Measurements from ENCODE around the gene CLASRP.
A peak's percentile ranks its signal among the peaks of the same experiment; 100 is the strongest.

Gene CLASRP

DNA sequence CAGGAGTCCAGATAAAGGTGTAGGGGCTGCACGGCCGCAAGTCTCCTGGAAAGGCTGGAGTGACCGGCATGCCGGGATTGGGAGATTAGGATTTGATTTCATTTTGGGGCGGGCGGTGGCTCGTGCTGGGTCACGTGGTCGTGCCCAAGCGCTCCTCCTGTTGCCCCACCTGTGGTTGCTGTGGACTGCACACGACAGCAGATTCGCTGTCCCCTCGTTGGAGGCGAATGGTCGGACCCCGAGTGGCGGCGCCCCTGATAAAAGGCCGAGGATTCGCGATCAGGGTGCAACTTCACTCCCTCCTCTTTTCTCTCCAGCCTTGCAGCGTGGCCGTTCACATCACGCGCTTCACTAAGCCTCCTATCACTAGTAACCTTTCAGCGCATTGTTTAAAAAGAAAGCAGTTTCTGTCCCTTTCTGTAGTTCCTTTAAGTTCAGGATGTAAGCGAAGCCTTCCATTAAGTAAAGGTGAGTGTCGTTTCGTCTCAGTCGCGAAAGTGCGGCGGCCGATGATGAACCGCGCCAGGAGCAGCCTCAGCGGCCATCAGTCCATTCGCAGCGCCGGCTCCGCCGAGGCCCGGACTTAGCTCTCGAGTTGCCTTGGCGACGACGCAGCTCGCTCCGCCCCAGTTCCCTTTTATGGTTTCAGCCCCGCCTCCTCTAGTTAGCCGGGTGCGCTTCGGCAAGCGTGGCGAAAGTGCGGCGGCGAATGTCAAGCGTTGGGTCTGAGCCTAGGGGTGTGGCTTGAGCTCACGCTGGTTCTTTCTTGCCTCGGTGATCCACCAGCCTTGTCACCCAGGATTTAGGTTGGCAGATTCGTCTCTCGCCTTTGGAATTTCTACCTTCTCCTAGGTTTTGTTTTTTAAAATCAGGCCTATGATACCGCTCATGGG is 52.4 kb downstream of the CLASRP start:
- peak overlapping the region; percentile 92 for H3K4me3 ChIP-seq (replicated peaks; ENCODE audit: low read depth, low read length)
- TF ChIP-seq, protein P1, sequence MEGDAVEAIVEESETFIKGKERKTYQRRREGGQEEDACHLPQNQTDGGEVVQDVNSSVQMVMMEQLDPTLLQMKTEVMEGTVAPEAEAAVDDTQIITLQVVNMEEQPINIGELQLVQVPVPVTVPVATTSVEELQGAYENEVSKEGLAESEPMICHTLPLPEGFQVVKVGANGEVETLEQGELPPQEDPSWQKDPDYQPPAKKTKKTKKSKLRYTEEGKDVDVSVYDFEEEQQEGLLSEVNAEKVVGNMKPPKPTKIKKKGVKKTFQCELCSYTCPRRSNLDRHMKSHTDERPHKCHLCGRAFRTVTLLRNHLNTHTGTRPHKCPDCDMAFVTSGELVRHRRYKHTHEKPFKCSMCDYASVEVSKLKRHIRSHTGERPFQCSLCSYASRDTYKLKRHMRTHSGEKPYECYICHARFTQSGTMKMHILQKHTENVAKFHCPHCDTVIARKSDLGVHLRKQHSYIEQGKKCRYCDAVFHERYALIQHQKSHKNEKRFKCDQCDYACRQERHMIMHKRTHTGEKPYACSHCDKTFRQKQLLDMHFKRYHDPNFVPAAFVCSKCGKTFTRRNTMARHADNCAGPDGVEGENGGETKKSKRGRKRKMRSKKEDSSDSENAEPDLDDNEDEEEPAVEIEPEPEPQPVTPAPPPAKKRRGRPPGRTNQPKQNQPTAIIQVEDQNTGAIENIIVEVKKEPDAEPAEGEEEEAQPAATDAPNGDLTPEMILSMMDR (IDR thresholded peaks at IDR 0.05; ENCODE audit: low read length, missing control alignments) = no peak
- peak; percentile 100 for DNase-seq (ENCODE audit: low read depth)

DNA sequence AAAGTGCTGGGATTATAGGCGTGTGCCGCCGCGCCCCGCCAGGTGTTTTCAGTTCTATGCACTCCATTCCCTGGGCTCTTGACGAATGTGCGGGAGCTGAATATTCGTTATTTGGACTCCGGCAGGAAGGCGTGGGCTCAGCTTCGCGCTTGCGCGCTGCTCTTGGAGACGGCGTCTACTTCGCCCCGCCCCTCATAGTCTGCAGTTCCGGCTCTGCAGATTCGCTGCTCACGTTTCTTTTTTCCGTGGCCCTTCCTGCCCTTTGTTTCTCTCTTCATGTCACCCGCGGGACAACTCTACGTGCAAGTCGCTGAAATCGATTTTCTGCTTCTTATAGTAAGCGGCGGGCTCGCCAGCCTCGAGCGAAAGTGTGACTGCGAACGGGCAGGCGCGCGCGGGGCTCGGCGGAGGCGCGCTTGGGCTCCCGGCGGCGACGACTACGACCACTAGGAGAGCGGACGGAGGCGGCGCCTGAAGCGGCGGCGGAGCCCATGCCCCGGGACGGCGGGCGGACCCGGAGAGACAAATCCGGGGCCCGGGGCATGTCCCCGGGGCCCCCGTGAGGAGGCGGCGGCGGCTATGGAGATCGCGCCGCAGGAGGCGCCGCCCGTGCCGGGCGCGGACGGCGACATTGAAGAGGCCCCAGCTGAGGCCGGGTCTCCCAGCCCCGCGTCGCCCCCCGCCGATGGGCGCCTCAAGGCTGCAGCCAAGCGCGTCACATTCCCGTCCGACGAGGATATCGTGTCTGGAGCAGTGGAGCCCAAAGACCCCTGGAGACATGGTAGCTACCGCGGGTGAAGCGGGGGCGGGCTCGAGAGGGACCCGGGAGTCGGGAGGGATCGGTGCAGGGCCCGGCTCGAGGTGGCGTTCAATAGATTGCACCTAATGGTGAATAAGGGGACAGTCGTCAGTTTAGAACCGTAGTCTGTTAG is 54.2 kb downstream of the CLASRP start, which contains the start of gene PPP1R37:
Gene PPP1R37 (plus strand): TSS at position 433 of the 932 bp plus-strand sequence. CDS start 147 bp downstream, at position 580.
- peak within 1 kb of the TSS; percentile 92 for H3K4me3 ChIP-seq (replicated peaks; ENCODE audit: low read depth, low read length)
- peak; percentile 99 for DNase-seq (ENCODE audit: low read depth)
- TF ChIP-seq, protein P1 (IDR thresholded peaks at IDR 0.05; ENCODE audit: low read length, missing control alignments) = no peak

DNA sequence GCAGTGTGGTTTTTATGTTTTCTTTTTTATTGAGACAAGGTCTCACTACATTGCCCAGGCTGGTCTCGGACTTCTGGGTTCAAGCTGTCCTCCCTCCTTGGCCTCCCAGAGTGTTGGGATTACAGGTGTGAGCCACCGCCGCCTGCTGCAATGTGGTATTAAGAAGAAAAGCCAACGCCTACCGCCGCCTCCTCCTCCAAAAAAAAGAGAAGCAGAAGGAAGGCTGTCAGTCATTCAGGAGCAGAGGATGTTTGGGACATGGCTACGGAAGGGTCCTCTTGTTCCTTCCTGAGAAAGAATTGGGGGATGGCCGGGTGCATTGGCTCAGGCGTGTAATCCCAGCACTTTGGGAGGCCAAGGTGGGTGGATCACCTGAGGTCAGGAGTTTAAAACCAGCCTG is 55.3 kb downstream of the CLASRP start:
- TF ChIP-seq, protein P1 (IDR thresholded peaks at IDR 0.05; ENCODE audit: low read length, missing control alignments) = no peak
- no peak for DNase-seq (ENCODE audit: low read depth)
- H3K4me3 ChIP-seq (replicated peaks; ENCODE audit: low read depth, low read length) = peak overlapping the region; percentile 92

DNA sequence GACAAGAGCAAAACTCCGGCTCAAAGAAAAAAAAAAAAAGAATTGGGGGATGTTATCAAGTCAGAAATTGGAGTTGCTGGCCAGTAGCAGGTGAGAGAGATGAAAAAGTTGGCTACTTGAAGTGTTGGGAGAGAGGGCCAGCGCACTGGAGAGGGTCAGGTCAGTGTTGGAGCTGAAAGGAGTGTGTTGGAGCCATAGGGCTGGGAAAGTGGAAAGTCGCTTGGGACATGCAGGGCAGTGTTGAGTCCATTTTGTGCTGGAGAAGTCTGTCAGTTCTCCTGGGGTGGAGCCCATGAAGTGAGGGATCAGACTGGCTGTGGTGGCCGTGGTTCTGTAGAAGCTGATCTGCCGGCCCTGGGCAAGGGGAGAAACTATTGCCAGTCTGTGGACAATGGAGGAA is 55.9 kb downstream of the CLASRP start:
- peak overlapping the region; percentile 92 for H3K4me3 ChIP-seq (replicated peaks; ENCODE audit: low read depth, low read length)
- DNase-seq (ENCODE audit: low read depth) = no peak
- TF ChIP-seq, protein P1 (IDR thresholded peaks at IDR 0.05; ENCODE audit: low read length, missing control alignments) = no peak

DNA sequence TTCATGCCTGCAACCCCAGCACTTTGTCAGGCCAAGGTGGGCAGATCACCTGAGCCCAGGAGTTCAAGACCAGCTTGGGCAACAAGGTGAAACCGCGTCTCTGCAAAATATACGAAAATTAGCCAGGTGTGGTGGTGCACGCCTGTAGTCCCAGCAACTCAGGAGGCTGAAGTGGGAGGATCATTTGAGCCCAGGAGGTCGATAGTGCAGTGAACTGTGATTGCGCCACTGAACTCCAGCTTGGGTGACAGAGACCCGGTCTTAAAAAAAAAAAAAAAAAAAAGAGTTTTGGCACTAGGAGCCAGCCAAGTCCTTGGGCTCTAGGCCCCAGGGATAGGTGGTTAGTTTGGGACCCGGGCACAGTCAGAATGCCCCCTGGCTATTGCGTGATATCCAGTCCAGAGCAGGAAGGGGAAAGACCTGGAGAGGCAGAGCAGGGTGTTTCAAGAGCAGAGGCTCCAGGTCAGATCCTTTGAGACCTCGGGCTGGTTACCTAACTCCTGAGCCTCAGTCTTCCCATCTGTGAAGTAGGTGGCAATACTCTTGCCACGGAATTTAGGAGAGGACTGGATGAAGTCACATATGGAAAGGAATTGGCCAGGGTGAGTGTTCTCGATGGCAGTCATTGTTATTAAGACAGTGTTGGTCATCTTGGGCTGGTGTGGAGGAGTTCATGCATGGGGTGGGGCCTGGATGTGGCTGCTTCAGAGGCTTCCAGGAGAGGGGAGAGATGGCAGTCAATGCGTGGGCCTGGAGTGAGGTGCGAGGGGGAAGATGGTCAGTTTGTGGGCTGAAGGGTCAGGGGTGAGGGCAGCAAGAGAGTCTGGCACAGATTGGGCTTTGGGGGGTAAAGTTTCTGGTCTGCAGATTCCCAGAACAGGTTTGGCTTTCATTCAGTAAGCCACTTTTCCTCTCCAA is 56.9 kb downstream of the CLASRP start:
- H3K4me3 ChIP-seq (replicated peaks; ENCODE audit: low read depth, low read length) = no peak overlapping the region
- DNase-seq (ENCODE audit: low read depth) = no peak
- TF ChIP-seq, protein P1 (IDR thresholded peaks at IDR 0.05; ENCODE audit: low read length, missing control alignments) = no peak

DNA sequence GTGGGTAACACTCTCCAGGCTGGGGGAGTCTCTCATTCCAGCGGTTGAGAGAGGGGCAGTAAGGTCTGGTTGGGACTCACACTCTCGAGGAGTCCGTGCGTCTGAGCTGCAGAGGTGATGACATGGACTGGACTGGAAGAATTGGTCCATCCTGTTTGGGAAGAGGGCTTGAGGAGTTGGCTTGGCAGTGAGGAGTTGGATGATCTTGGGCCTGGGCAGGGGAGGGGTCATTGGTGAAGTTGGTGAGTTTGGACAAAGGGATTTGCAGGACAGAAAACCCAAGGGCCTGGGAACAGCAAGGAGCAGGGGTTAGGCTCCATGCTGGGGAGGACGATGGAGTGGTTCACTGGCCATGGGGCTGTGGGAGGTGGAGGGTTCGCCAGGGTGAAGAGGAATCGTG is 57.9 kb downstream of the CLASRP start:
- DNase-seq (ENCODE audit: low read depth) = no peak
- H3K4me3 ChIP-seq (replicated peaks; ENCODE audit: low read depth, low read length) = no peak overlapping the region
- TF ChIP-seq, protein P1 (IDR thresholded peaks at IDR 0.05; ENCODE audit: low read length, missing control alignments) = no peak

Measured in fibroblast of pulmonary artery (primary cell).